ENCODE data around the gene SMG6. TPM values are rescaled to one million over a fixed set of nuclear protein-coding genes. Genes with fewer than 3 reads are reported as not detected.

Gene SMG6
- total and polyA plus RNA-seq, 2 of the 8 experiments (the other 6 are each of a cell fraction or from before 2014, with no cell fraction given), result 18.5 to 25.2 TPM

GRCh38 chr17:2138761-2139160, 164.8 kb downstream of the SMG6 start (continued):
- TF ChIP-seq, protein P1, sequence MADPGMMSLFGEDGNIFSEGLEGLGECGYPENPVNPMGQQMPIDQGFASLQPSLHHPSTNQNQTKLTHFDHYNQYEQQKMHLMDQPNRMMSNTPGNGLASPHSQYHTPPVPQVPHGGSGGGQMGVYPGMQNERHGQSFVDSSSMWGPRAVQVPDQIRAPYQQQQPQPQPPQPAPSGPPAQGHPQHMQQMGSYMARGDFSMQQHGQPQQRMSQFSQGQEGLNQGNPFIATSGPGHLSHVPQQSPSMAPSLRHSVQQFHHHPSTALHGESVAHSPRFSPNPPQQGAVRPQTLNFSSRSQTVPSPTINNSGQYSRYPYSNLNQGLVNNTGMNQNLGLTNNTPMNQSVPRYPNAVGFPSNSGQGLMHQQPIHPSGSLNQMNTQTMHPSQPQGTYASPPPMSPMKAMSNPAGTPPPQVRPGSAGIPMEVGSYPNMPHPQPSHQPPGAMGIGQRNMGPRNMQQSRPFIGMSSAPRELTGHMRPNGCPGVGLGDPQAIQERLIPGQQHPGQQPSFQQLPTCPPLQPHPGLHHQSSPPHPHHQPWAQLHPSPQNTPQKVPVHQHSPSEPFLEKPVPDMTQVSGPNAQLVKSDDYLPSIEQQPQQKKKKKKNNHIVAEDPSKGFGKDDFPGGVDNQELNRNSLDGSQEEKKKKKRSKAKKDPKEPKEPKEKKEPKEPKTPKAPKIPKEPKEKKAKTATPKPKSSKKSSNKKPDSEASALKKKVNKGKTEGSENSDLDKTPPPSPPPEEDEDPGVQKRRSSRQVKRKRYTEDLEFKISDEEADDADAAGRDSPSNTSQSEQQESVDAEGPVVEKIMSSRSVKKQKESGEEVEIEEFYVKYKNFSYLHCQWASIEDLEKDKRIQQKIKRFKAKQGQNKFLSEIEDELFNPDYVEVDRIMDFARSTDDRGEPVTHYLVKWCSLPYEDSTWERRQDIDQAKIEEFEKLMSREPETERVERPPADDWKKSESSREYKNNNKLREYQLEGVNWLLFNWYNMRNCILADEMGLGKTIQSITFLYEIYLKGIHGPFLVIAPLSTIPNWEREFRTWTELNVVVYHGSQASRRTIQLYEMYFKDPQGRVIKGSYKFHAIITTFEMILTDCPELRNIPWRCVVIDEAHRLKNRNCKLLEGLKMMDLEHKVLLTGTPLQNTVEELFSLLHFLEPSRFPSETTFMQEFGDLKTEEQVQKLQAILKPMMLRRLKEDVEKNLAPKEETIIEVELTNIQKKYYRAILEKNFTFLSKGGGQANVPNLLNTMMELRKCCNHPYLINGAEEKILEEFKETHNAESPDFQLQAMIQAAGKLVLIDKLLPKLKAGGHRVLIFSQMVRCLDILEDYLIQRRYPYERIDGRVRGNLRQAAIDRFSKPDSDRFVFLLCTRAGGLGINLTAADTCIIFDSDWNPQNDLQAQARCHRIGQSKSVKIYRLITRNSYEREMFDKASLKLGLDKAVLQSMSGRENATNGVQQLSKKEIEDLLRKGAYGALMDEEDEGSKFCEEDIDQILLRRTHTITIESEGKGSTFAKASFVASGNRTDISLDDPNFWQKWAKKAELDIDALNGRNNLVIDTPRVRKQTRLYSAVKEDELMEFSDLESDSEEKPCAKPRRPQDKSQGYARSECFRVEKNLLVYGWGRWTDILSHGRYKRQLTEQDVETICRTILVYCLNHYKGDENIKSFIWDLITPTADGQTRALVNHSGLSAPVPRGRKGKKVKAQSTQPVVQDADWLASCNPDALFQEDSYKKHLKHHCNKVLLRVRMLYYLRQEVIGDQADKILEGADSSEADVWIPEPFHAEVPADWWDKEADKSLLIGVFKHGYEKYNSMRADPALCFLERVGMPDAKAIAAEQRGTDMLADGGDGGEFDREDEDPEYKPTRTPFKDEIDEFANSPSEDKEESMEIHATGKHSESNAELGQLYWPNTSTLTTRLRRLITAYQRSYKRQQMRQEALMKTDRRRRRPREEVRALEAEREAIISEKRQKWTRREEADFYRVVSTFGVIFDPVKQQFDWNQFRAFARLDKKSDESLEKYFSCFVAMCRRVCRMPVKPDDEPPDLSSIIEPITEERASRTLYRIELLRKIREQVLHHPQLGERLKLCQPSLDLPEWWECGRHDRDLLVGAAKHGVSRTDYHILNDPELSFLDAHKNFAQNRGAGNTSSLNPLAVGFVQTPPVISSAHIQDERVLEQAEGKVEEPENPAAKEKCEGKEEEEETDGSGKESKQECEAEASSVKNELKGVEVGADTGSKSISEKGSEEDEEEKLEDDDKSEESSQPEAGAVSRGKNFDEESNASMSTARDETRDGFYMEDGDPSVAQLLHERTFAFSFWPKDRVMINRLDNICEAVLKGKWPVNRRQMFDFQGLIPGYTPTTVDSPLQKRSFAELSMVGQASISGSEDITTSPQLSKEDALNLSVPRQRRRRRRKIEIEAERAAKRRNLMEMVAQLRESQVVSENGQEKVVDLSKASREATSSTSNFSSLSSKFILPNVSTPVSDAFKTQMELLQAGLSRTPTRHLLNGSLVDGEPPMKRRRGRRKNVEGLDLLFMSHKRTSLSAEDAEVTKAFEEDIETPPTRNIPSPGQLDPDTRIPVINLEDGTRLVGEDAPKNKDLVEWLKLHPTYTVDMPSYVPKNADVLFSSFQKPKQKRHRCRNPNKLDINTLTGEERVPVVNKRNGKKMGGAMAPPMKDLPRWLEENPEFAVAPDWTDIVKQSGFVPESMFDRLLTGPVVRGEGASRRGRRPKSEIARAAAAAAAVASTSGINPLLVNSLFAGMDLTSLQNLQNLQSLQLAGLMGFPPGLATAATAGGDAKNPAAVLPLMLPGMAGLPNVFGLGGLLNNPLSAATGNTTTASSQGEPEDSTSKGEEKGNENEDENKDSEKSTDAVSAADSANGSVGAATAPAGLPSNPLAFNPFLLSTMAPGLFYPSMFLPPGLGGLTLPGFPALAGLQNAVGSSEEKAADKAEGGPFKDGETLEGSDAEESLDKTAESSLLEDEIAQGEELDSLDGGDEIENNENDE (IDR thresholded peaks at IDR 0.05; ENCODE audit: insufficient replicate concordance, low read length), result no peak
- no peak for TF ChIP-seq JUN (IDR thresholded peaks at IDR 0.05; ENCODE audit: low read depth, low read length)
- no peak for TF ChIP-seq ZNF274 (IDR thresholded peaks at IDR 0.05; ENCODE audit: borderline replicate concordance, extremely low read depth, low read length)
- TF ChIP-seq SP2 (IDR thresholded peaks at IDR 0.05; ENCODE audit: low read length), result no peak
- TF ChIP-seq NRF1 (IDR thresholded peaks at IDR 0.05; ENCODE audit: low read depth, low read length), result no peak
- no peak for TF ChIP-seq CREB1 (IDR thresholded peaks at IDR 0.05)
- TF ChIP-seq KDM4A (IDR thresholded peaks at IDR 0.05; ENCODE audit: low read depth, low read length, severe bottlenecking), result no peak
